H1 (cell line): ENCODE data around the gene AKT1S1. TPM values are rescaled to one million over a fixed set of nuclear protein-coding genes. Genes with fewer than 3 reads are reported as not detected.

Experiments
- ASH2L ChIP-seq: fragments of 200-600, 300-600 bp; sonication (generic); IDR thresholded peaks from one replicate; pipeline ENCODE4 v1.7.1; 2017; ENCODE audit warnings: low read length
- ATF2 ChIP-seq: IDR thresholded peaks from 2 replicates; pipeline ENCODE4 v1.6.1; 2012; ENCODE audit warnings: low read length, inconsistent platforms
- PHF8 ChIP-seq: fragments of 200-600 bp; sonication (generic); conservative IDR thresholded peaks from 2 replicates; pipeline ENCODE4 v1.7.1; 2012; ENCODE audit warnings: low read depth, mild to moderate bottlenecking, inconsistent platforms, low read length, moderate library complexity
- RAD21 ChIP-seq, 2 experiments: IDR thresholded peaks in 1 of 2; conservative IDR thresholded peaks in 1 of 2; 2 replicates each; pipeline ENCODE4 v1.6.1; 2011; ENCODE audit warnings: low read depth in 2 of 2, low read length in 2 of 2, improper control_type of control experiment in 1 of 2, inconsistent platforms in 1 of 2, mild to moderate bottlenecking in 1 of 2, moderate library complexity in 1 of 2
- SP1 ChIP-seq: IDR thresholded peaks from 2 replicates; pipeline ENCODE4 v1.6.1; 2011; ENCODE audit warnings: low read depth, low read length
- polyA plus RNA-seq, 7 experiments: library from polyadenylated mRNA; depleted of rRNA in 3 of 7; stranded (reverse) in 5 of 7; unstranded in 2 of 7; fragments of >200 nt in 5 of 7; fragments of 200-250 nt in 2 of 7; gene quantifications; 1 replicate in 5 of 7; 2 replicates in 1 of 7; 4 replicates in 1 of 7; pipeline versions ENCODE4 v1.2.1 to v1.2.3, GENCODE V29; 2011 to 2013; ENCODE audit warnings: missing spikeins in 2 of 7, mixed read lengths in 2 of 7
- total RNA-seq: library from RNA; stranded (reverse); fragmentation: NEBNext Ultra II Directional; extraction: Animal tissue kit (Norgen Biotek cat#: 25700); gene quantifications from 2 replicates; pipeline ENCODE4 v1.2.1, GENCODE V29; 2021

AKT1S1 gene
- total and polyA plus RNA-seq, 2 of the 8 experiments (the other 6 are each of a cell fraction or from before 2014, with no cell fraction given), result 40.7 to 45.9 TPM

DNA sequence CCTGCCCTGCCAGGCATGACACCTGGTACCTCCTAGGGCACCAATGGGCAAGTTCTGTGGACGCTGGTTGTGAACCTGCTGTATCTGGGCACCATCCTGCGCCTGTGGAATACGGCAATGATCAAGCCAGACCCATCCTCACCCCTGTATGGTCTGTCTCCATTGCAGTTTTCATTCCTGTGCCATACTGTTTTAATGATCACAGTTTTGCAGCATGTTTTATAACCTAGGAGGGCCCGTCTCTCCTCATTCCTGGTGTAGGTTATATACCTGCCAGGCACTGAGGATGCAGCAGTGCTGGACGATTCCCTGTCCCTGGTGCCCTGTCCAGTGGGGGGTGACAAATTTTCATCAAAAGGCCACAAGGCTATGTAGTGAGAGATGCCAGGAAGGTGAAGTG, 5.9 kb upstream of the AKT1S1 start (continued):
- TF ChIP-seq ATF2, result no peak
- no peak for TF ChIP-seq RAD21 (IDR thresholded peaks at IDR 0.05 in 1 of 2, conservative IDR thresholded peaks at IDR 0.05 in 1 of 2; ENCODE audit: low read depth in 2 of 2, low read length in 2 of 2)
- TF ChIP-seq SP1, result no peak
- TF ChIP-seq PHF8, result no peak
- no peak for TF ChIP-seq ASH2L
